ENCODE measurements around the gene CCDC190. TPM values are rescaled to one million over a fixed set of nuclear protein-coding genes. Genes with fewer than 3 reads are reported as not detected.
"Not testable (repeated sequence)": the region's sequence is repeated elsewhere in the genome, so short reads cannot be mapped to it uniquely, and the experiment has no call there.

The CCDC190 gene, protein sequence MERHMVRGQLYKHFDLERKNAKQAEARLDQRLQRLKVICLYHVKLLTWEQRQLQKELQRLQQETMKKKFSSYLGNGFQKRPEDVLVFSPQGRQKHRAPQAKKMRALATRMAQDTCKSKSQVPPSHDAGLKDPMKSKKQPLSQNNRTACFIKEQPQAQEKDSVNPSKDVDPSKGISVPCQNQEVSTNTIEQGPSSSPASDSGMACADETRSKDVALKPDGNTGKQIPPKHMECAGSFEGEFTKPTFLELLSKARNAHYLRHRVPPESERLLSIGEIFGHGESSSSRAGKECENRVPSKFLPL
- total RNA-seq, result not detected

DNA sequence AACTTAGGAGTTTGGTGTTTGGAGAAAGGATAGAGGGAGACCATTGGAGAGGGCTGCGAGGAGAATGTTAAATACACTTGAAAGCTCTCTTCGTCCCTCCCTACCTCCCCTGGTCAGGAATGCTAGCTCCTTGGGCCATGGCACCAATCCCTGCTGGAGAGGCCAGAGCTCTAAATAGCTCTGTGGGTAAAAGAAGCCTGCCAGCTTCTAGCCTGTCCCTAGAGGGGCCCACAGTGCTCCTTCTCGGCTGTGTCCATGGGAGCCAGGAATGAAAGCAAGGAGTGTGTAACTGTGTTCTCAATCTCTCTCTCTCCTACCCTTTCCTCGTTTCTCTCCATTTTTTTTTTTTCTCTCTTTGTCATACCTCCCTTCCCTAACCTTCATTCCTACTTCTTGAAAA lies at the start of gene CCDC190:
Gene CCDC190 (minus strand): TSS at position 75 of the 400 bp plus-strand sequence. CDS start 1,529 bp downstream, outside the sequence.
- DNase-seq, result no peak

GRCh38 chr1:162910161-162910560 lies 49.2 kb upstream of the CCDC190 start:
- DNase-seq, result no peak

DNA sequence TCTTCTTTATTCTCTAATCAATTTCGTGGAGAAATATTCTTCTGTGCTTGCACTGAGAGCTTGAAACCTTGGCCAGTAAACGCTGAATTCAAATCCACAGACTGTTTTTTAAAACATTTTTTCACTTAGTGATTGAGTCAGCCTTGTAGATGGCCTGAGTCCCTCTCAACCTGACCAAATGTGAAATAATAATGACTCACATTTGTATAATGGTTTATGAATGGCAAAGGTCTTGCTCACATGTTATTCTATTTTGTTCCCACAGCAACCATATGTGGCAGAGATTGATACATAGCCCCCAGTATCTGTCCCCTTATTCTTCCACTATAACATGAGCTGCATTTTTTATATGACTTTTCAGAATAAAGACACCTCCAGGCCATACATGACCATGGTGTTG lies 47.8 kb upstream of the CCDC190 start:
- no peak for DNase-seq

DNA sequence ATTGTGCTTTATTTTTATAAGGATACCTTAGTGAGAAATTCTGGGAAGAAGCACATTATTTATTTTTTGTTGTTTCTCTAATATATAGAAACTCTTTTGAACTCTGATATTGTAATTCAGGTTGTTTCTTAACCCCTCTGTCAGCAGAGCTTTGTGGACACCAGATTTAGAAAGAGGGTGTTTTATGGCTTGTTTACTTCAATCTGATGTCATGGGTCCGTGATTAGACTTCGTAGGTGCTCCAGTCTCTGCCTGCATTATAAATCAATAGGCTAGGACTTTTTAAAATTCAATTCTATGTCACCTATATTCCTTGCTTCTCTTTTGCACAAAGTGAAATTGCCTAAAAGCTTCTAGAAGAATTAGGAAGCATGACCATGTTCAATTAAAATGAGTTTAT lies 47.3 kb upstream of the CCDC190 start:
- DNase-seq, result no peak

- no peak for DNase-seq
Observed at GRCh38 chr1:162906485-162906884, 45.5 kb upstream of the CCDC190 start.

GRCh38 chr1:162905174-162906158 lies 44.5 kb upstream of the CCDC190 start:
- DNase-seq, result no peak

DNA sequence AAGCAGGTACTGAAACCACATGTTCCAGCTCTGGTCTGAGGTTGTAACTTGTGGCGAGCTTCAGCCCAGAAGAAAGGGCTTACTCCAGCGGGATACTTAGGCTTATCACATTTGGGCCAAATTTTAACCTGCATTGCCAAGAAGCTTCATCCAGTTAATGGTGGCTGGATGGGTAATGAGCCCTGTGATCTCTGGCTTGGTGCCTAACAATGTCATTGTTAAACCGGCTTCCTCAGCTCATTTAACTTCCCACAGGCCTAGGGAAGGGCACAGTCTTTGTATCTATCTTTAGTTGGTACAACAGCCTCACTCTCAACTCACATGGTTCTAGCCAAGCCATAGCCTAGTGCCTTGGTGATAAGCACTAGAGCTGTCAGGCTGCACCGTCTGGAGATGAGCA lies 43.6 kb upstream of the CCDC190 start:
- DNase-seq, result no peak

DNA sequence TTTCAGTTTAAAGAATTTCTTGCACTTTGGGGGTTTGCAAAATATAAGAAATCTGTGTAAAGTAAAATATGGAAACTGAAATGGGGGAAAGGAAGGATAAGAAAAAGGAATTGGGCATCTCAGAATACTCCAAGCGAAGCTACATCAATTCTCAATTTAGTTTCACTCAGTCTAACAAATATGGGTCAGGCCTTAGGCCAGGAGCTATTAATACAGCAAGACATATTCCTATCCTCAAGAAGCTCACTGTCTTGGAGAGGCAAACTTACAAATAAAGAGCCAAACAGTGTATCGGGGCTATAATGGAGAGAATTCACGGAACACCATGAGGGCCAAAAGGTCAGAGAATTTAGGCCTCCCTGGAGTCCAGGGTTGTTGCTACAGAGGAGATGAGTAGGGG lies 43.0 kb upstream of the CCDC190 start:
- DNase-seq, result no peak

GRCh38 chr1:162903246-162903645 lies 42.3 kb upstream of the CCDC190 start:
- no peak for DNase-seq

DNA sequence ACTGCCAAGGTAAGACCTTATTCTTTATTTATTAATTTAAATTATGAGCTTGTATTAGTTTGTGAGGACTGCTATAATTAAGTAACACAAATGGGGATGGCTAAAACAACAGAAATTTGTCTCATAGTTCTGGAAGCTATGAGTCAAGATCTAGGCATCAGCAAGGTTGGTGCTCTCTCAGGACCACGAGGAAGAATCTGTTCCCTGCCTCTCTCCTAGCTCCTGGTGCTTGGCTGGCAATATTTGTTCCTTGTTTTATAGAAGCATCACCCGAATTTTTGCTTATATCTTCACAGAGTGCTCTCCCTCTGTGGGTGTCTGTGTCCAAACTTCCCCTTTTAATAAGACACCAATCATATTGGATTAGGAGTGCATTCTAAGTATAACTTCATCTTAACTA lies 41.4 kb upstream of the CCDC190 start:
- DNase-seq, result no peak

- no peak for DNase-seq
Observed at GRCh38 chr1:162901243-162901642, 40.3 kb upstream of the CCDC190 start.

- DNase-seq, result no peak
Observed at GRCh38 chr1:162899422-162900146, 38.6 kb upstream of the CCDC190 start.

- no peak for DNase-seq
Observed at GRCh38 chr1:162893612-162893908, 32.6 kb upstream of the CCDC190 start.

GRCh38 chr1:162892906-162893611 lies 32.1 kb upstream of the CCDC190 start:
- no peak for DNase-seq

DNA sequence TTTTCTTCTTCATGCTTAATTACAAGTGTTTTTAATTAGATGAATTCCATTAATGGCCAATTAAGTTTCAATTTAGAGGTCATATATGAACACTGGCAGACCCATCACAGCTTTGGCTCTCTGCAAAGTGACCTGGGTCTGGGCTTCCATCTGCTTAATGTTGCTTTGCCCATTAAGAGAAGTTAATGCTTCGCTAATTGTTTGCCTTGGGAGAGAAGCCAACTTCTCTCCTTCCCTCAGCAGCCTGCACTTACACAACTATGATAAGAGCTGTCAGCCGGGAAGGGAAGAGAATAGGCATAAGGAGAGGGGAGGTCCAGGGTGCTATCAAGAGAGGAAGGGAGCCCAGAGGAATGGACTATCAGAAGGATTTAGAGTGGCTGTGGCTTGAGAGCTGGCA lies 29.0 kb upstream of the CCDC190 start:
- no peak for DNase-seq

DNA sequence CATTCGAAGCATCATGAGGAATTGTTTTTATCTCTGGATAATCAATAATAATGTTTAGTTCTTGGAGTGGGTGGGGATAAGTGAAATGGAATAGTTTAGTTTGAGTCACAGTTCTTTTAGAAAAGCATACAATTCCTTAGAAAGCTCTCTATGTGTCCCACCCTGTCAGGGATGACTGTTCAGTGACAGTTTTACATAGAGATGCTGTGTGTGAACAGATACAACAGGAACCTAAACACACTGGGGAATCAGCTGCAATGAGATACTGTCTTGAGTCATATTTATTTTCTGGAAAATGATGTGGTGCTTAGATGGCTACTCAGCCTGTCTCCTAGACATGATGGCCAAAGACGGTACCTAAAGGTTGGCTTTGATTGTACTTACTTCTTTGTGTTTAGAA lies 25.7 kb upstream of the CCDC190 start:
- no peak for DNase-seq

- no peak for DNase-seq
Observed at GRCh38 chr1:162885265-162885664, 24.3 kb upstream of the CCDC190 start.

- DNase-seq, result no peak
Observed at GRCh38 chr1:162884831-162885230, 23.9 kb upstream of the CCDC190 start.

DNA sequence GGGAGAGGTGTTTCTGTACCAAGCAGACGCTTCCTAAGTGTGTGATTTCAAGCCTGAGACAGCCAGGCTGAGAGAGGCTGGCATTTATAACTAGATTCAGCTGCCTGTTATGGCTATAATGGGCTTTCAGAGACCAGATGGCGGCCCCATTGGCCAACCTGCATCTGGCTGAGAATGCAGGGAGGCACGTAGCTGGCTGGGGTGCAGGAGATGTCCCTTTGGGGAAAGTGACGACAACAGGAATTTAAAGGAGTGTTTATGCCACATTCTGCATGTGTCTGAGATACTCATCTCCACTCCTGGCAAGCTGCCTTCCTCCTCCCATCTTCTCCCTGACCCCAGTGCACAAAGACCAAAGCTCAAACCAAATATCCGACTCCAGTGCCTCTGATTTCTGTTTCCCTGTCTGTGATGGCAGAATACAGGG lies 21.3 kb upstream of the CCDC190 start:
- no peak for DNase-seq

- DNase-seq, result no peak
Observed at GRCh38 chr1:162881590-162881989, 20.6 kb upstream of the CCDC190 start.

GRCh38 chr1:162880617-162881016 lies 19.6 kb upstream of the CCDC190 start:
- not testable (repeated sequence) for DNase-seq

- DNase-seq, result no peak
Observed at GRCh38 chr1:162878000-162878596, 17.1 kb upstream of the CCDC190 start.
